K562 (cell line): Measurements from ENCODE around the gene GYPC. TPM values are rescaled to one million over a fixed set of nuclear protein-coding genes. Genes with fewer than 3 reads are reported as not detected.

ENCODE experiments used
- BCOR ChIP-seq: fragments of 450-650 bp; IDR thresholded peaks from 2 replicates; pipeline ENCODE4 v1.6.1; 2016
- CCNT2 ChIP-seq: IDR thresholded peaks from 2 replicates; pipeline ENCODE4 v1.6.1; 2011; ENCODE audit warnings: borderline replicate concordance, low read depth, mild to moderate bottlenecking, moderate library complexity, mixed read lengths, low read length; ENCODE audit not compliant: insufficient read length; ENCODE audit errors: extremely low read depth
- CEBPG ChIP-seq, 3 experiments: fragments of 200-800 bp in 1 of 3; sonication (Bioruptor generic) in 1 of 3; sonication (generic) in 1 of 3; formaldehyde crosslinking in 1 of 3; IDR thresholded peaks in 2 of 3; conservative IDR thresholded peaks in 1 of 3; 2 replicates each; pipeline versions ENCODE4 v1.6.1 to v1.8.0; 2016 to 2022; ENCODE audit warnings: missing compliant biosample characterization in 2 of 3, missing genetic modification characterization in 2 of 3, mild to moderate bottlenecking in 1 of 3, missing genetic modification reagents in 1 of 3
- CREBBP ChIP-seq: IDR thresholded peaks from one replicate; pipeline ENCODE4 v1.6.1; 2012; ENCODE audit warnings: low read depth, mild to moderate bottlenecking, control low read depth, inconsistent platforms, low read length
- HEY1 ChIP-seq: fragments of 250-450 bp; sonication (Bioruptor Pico); IDR thresholded peaks from 2 replicates; pipeline ENCODE4 v1.5.0; 2020; ENCODE audit warnings: mild to moderate bottlenecking, moderate library complexity, borderline replicate concordance
- HMGN3 ChIP-seq: IDR thresholded peaks from 2 replicates; pipeline ENCODE4 v1.6.1; 2011; ENCODE audit warnings: borderline replicate concordance, low read depth, mild to moderate bottlenecking, mixed read lengths, low read length; ENCODE audit not compliant: insufficient read length; ENCODE audit errors: extremely low read depth
- LARP7 ChIP-seq: fragments of 450-650 bp; IDR thresholded peaks from 2 replicates; pipeline ENCODE4 v1.6.1; 2016
- NR3C1 ChIP-seq: sonication (generic); formaldehyde crosslinking; IDR thresholded peaks from 2 replicates; pipeline ENCODE4 v1.8.1; 2022; ENCODE audit warnings: missing genetic modification reagents
- NRF1 ChIP-seq, 2 experiments: fragments of 450-650 bp; IDR thresholded peaks in 1 of 2; conservative IDR thresholded peaks in 1 of 2; 2 replicates each; pipeline ENCODE4 v1.6.1; 2014; ENCODE audit warnings: mild to moderate bottlenecking in 2 of 2
- POLR2H ChIP-seq: IDR thresholded peaks from 2 replicates; pipeline ENCODE4 v1.6.1; 2016; ENCODE audit warnings: missing genetic modification characterization, low read depth, mild to moderate bottlenecking, control low read depth, missing compliant biosample characterization, moderate library complexity
- SAFB ChIP-seq: fragments of 200-400 bp; formaldehyde crosslinking; IDR thresholded peaks from 2 replicates; pipeline ENCODE4 v1.6.1; 2017; ENCODE audit warnings: low read depth, low read length, borderline replicate concordance
- SMAD4 ChIP-seq: fragments of 250-450 bp; sonication (Bioruptor Pico); conservative IDR thresholded peaks from 2 replicates; pipeline ENCODE4 v1.8.0; 2021; ENCODE audit warnings: inconsistent platforms, mild to moderate bottlenecking, moderate library complexity
- SUPT5H ChIP-seq: fragments of 450-650 bp; IDR thresholded peaks from 2 replicates; pipeline ENCODE4 v1.6.1; 2016
- TAF15 ChIP-seq: fragments of 200-400 bp; formaldehyde crosslinking; IDR thresholded peaks from 2 replicates; pipeline ENCODE4 v1.6.1; 2017; ENCODE audit warnings: mild to moderate bottlenecking, low read depth, low read length, moderate library complexity
- TGIF2 ChIP-seq: sonication (generic); formaldehyde crosslinking; IDR thresholded peaks from 2 replicates; pipeline ENCODE4 v1.8.1; 2022; ENCODE audit warnings: mild to moderate bottlenecking, missing genetic modification reagents, moderate library complexity
- ZNF23 ChIP-seq: fragments of 250-450 bp; sonication (Bioruptor Pico); IDR thresholded peaks from 2 replicates; pipeline ENCODE4 v1.4.0; 2020; ENCODE audit warnings: mild to moderate bottlenecking
- ZNF444 ChIP-seq: fragments of 250-450 bp; sonication (Bioruptor Pico); IDR thresholded peaks from 2 replicates; pipeline ENCODE4 v1.4.0; 2020; ENCODE audit warnings: mild to moderate bottlenecking, moderate library complexity
- ZNF584 ChIP-seq: fragments of 200-800 bp; sonication (Bioruptor generic); IDR thresholded peaks from 2 replicates; pipeline ENCODE4 v1.6.1; 2016; ENCODE audit warnings: low read depth, mild to moderate bottlenecking, missing genetic modification characterization, missing compliant biosample characterization
- polyA plus RNA-seq, 8 experiments: library from polyadenylated mRNA; depleted of rRNA in 4 of 8; stranded (reverse) in 5 of 8; unstranded in 3 of 8; fragments of >200 nt; fragmentation: Nextera tagmentation in 2 of 8; fragmentation: Illumina TruSeq in 1 of 8; extraction: Ambion mirVana in 2 of 8; extraction: Trizol in 1 of 8; gene quantifications; 2 replicates each; pipeline versions ENCODE4 v1.2.1 to v1.2.3, GENCODE V29; 2011 to 2014; ENCODE audit warnings: inconsistent platforms in 1 of 8, missing spikeins in 1 of 8
- total RNA-seq, 7 experiments: library from RNA; depleted of rRNA in 6 of 7; stranded (reverse); fragments of >200 nt in 6 of 7; fragmentation: Illumina TruSeq in 2 of 7; extraction: Trizol in 2 of 7; gene quantifications; 2 replicates each; pipeline versions ENCODE4 v1.2.1 to v1.2.3, GENCODE V29; 2011 to 2021; ENCODE audit warnings: low replicate concordance in 1 of 7
- TF ChIP-seq, protein P1 (sequence below): fragments of 450-650 bp; IDR thresholded peaks from 2 replicates; pipeline ENCODE4 v1.6.1; 2016; ENCODE audit warnings: low read depth
- TF ChIP-seq, protein P2 (sequence below): sonication (generic); formaldehyde crosslinking; IDR thresholded peaks from 2 replicates; pipeline ENCODE4 v1.8.0; 2022; ENCODE audit warnings: mild to moderate bottlenecking, missing genetic modification reagents

GYPC gene
- total and polyA plus RNA-seq, 9 of the 15 experiments (the other 6 are each of a cell fraction or from before 2014, with no cell fraction given): 50.6 to 282 (median 194) TPM

DNA sequence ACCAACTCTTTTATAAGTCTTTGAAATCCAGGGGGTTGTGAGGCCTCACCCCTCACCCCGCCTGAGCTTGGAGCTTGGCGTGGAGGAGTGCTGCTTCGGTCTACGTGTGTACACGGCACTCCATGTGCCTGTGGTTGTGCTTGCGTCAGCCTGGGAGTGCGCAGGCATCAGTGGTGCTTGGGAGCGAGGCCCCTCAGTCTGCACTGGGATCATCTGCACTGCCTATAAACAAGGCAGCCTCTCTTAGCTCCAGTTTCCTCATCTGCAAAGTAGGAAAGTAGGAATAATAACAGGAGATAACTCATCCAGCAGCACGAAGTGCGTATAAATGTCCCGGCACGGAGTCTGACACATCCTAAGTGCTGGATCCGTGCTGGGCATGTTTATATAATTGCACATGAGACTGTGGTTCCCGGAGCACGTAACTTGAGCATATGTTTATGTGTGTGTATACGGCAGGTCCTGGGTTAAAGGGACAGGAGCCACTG lies 1.2 kb downstream of the GYPC start (continued):
- TF ChIP-seq, protein P1, sequence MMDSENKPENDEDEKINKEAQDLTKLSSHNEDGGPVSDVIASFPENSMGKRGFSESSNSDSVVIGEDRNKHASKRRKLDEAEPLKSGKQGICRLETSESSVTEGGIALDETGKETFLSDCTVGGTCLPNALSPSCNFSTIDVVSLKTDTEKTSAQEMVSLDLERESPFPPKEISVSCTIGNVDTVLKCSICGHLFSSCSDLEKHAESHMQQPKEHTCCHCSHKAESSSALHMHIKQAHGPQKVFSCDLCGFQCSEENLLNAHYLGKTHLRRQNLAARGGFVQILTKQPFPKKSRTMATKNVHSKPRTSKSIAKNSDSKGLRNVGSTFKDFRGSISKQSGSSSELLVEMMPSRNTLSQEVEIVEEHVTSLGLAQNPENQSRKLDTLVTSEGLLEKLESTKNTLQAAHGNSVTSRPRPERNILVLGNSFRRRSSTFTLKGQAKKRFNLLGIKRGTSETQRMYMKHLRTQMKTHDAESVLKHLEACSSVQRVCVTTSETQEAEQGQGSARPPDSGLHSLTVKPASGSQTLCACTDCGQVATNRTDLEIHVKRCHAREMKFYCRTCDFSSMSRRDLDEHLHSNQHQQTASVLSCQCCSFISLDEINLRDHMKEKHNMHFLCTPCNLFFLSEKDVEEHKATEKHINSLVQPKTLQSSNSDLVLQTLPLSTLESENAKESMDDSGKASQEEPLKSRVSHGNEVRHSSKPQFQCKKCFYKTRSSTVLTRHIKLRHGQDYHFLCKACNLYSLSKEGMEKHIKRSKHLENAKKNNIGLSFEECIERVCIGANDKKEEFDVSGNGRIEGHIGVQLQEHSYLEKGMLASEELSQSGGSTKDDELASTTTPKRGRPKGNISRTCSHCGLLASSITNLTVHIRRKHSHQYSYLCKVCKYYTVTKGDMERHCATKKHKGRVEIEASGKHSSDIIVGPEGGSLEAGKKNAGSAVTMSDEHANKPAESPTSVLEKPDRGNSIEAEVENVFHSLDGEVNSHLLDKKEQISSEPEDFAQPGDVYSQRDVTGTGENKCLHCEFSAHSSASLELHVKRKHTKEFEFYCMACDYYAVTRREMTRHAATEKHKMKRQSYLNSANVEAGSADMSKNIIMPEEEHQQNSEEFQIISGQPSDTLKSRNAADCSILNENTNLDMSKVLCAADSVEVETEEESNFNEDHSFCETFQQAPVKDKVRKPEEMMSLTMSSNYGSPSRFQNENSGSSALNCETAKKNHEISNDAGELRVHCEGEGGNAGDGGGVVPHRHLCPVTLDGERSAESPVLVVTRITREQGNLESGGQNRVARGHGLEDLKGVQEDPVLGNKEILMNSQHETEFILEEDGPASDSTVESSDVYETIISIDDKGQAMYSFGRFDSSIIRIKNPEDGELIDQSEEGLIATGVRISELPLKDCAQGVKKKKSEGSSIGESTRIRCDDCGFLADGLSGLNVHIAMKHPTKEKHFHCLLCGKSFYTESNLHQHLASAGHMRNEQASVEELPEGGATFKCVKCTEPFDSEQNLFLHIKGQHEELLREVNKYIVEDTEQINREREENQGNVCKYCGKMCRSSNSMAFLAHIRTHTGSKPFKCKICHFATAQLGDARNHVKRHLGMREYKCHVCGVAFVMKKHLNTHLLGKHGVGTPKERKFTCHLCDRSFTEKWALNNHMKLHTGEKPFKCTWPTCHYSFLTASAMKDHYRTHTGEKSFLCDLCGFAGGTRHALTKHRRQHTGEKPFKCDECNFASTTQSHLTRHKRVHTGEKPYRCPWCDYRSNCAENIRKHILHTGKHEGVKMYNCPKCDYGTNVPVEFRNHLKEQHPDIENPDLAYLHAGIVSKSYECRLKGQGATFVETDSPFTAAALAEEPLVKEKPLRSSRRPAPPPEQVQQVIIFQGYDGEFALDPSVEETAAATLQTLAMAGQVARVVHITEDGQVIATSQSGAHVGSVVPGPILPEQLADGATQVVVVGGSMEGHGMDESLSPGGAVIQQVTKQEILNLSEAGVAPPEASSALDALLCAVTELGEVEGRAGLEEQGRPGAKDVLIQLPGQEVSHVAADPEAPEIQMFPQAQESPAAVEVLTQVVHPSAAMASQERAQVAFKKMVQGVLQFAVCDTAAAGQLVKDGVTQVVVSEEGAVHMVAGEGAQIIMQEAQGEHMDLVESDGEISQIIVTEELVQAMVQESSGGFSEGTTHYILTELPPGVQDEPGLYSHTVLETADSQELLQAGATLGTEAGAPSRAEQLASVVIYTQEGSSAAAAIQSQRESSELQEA: no peak
- no peak for TF ChIP-seq HMGN3
- peak; percentile 10; the same call in 1 of the 2 replicates for TF ChIP-seq SUPT5H
- TF ChIP-seq ZNF444 (CRISPR knock-in tag): no peak
- no peak for TF ChIP-seq LARP7
- TF ChIP-seq NRF1 (conservative IDR thresholded peaks at IDR 0.05 in 1 of 2, IDR thresholded peaks at IDR 0.05 in 1 of 2): peak; percentile 80 to 84
- TF ChIP-seq ZNF23 (CRISPR knock-in tag): no peak
- TF ChIP-seq HEY1: no peak
- TF ChIP-seq CREBBP: no peak
- TF ChIP-seq ZNF584 (CRISPR knock-in tag): no peak
- no peak for TF ChIP-seq TGIF2 (CRISPR knock-in tag)
- TF ChIP-seq CCNT2: no peak
- no peak; the same call in 1 of the 2 replicates for TF ChIP-seq SMAD4 (CRISPR knock-in tag)
- TF ChIP-seq BCOR: no peak
- TF ChIP-seq CEBPG (CRISPR knock-in tag; IDR thresholded peaks at IDR 0.05): peak; percentile 97
- peak; percentile 72 to 82 for TF ChIP-seq CEBPG (tag; conservative IDR thresholded peaks at IDR 0.05 in 1 of 2, IDR thresholded peaks at IDR 0.05 in 1 of 2)
- no peak for TF ChIP-seq TAF15
- TF ChIP-seq NR3C1 (CRISPR knock-in tag): no peak
- no peak for TF ChIP-seq SAFB
- peak; percentile 55 for TF ChIP-seq POLR2H (tag)
- TF ChIP-seq, protein P2, sequence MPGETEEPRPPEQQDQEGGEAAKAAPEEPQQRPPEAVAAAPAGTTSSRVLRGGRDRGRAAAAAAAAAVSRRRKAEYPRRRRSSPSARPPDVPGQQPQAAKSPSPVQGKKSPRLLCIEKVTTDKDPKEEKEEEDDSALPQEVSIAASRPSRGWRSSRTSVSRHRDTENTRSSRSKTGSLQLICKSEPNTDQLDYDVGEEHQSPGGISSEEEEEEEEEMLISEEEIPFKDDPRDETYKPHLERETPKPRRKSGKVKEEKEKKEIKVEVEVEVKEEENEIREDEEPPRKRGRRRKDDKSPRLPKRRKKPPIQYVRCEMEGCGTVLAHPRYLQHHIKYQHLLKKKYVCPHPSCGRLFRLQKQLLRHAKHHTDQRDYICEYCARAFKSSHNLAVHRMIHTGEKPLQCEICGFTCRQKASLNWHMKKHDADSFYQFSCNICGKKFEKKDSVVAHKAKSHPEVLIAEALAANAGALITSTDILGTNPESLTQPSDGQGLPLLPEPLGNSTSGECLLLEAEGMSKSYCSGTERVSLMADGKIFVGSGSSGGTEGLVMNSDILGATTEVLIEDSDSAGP (CRISPR knock-in tag): no peak
